ENCODE measurements around the gene ARL15. TPM values are rescaled to one million over a fixed set of nuclear protein-coding genes. Genes with fewer than 3 reads are reported as not detected.

Gene ARL15
- total and polyA plus RNA-seq, 9 of the 15 experiments (the other 6 are each of a cell fraction or from before 2014, with no cell fraction given), result 18.5 to 80.4 (median 57.0) TPM

- TF ChIP-seq HOMEZ (CRISPR knock-in tag; IDR thresholded peaks at IDR 0.05) (no peak), ATF6 (CRISPR knock-in tag; IDR thresholded peaks at IDR 0.05) (no peak), MYBL2 (IDR thresholded peaks at IDR 0.05; ENCODE audit: low read depth) (no peak), MYBL2 (CRISPR knock-in tag; IDR thresholded peaks at IDR 0.05; ENCODE audit: borderline replicate concordance) (no peak), MAX (CRISPR knock-in tag; IDR thresholded peaks at IDR 0.05) (no peak)
These were observed 133.3 kb downstream of the ARL15 start (continued) for GRCh38 chr5:54177058-54177457.

Data from K562 (cell line).